K562 (cell line): ENCODE results near the gene HMGXB3. TPM values are rescaled to one million over a fixed set of nuclear protein-coding genes. Genes with fewer than 3 reads are reported as not detected.

Source experiments
- ARID1B ChIP-seq: fragments of 450-650 bp; IDR thresholded peaks from 2 replicates; pipeline ENCODE4 v1.6.1; 2016; ENCODE audit warnings: antibody characterized with exemption, mild to moderate bottlenecking, inconsistent platforms
- EP400 ChIP-seq: fragments of 450-650 bp; IDR thresholded peaks from 2 replicates; pipeline ENCODE4 v1.6.1; 2017; ENCODE audit warnings: antibody characterized with exemption, mild to moderate bottlenecking, moderate library complexity
- FOSL1 ChIP-seq: fragments of 200-800 bp; sonication (Bioruptor generic); conservative IDR thresholded peaks from 2 replicates; pipeline ENCODE4 v1.6.1; 2016; ENCODE audit warnings: missing genetic modification characterization, missing compliant biosample characterization
- GATA2 ChIP-seq: sonication (generic); formaldehyde crosslinking; IDR thresholded peaks from 2 replicates; pipeline ENCODE4 v1.4.0; 2020; ENCODE audit warnings: mild to moderate bottlenecking, missing genetic modification reagents
- GTF2F1 ChIP-seq: IDR thresholded peaks from 2 replicates; pipeline ENCODE4 v1.6.1; 2011; ENCODE audit warnings: low read depth, low read length, improper control_type of control experiment
- HOMEZ ChIP-seq: fragments of 250-450 bp; sonication (Bioruptor Pico); IDR thresholded peaks from 2 replicates; pipeline ENCODE4 v1.4.0; 2020; ENCODE audit warnings: mild to moderate bottlenecking, moderate library complexity
- ILF3 ChIP-seq: fragments of 450-650 bp; IDR thresholded peaks from 2 replicates; pipeline ENCODE4 v1.6.1; 2018; ENCODE audit warnings: antibody characterized with exemption, mild to moderate bottlenecking, moderate library complexity, borderline replicate concordance
- MAX ChIP-seq: sonication (generic); formaldehyde crosslinking; IDR thresholded peaks from 2 replicates; pipeline ENCODE4 v1.9.0; 2022; ENCODE audit warnings: mild to moderate bottlenecking, missing genetic modification reagents
- PML ChIP-seq: IDR thresholded peaks from 2 replicates; pipeline ENCODE4 v1.6.1; 2012; ENCODE audit warnings: low read length, inconsistent platforms
- TRIM24 ChIP-seq, 2 experiments: fragments of 450-650 bp; IDR thresholded peaks; 2 replicates each; pipeline ENCODE4 v1.6.1; 2016
- ZNF561 ChIP-seq: fragments of 450-650 bp; formaldehyde crosslinking; conservative IDR thresholded peaks from 2 replicates; pipeline ENCODE4 v1.4.0; 2020; ENCODE audit warnings: mild to moderate bottlenecking, moderate library complexity
- ZNF592 ChIP-seq: fragments of 450-650 bp; IDR thresholded peaks from 2 replicates; pipeline ENCODE4 v1.6.1; 2017; ENCODE audit warnings: antibody characterized with exemption, mild to moderate bottlenecking
- polyA plus RNA-seq, 8 experiments: library from polyadenylated mRNA; depleted of rRNA in 4 of 8; stranded (reverse) in 5 of 8; unstranded in 3 of 8; fragments of >200 nt; fragmentation: Nextera tagmentation in 2 of 8; fragmentation: Illumina TruSeq in 1 of 8; extraction: Ambion mirVana in 2 of 8; extraction: Trizol in 1 of 8; gene quantifications; 2 replicates each; pipeline versions ENCODE4 v1.2.1 to v1.2.3, GENCODE V29; 2011 to 2014; ENCODE audit warnings: inconsistent platforms in 1 of 8, missing spikeins in 1 of 8
- total RNA-seq, 7 experiments: library from RNA; depleted of rRNA in 6 of 7; stranded (reverse); fragments of >200 nt in 6 of 7; fragmentation: Illumina TruSeq in 2 of 7; extraction: Trizol in 2 of 7; gene quantifications; 2 replicates each; pipeline versions ENCODE4 v1.2.1 to v1.2.3, GENCODE V29; 2011 to 2021; ENCODE audit warnings: low replicate concordance in 1 of 7
- TF ChIP-seq, protein P1 (sequence below): fragments of 450-650 bp; formaldehyde crosslinking; IDR thresholded peaks from 2 replicates; pipeline ENCODE4 v1.4.0; 2022; ENCODE audit warnings: missing genetic modification characterization
- TF ChIP-seq, protein P2 (sequence below), 3 experiments: fragments of 200-800 bp in 1 of 3; sonication (Bioruptor generic) in 1 of 3; sonication (generic) in 1 of 3; formaldehyde crosslinking in 1 of 3; IDR thresholded peaks; 2 replicates each; pipeline versions ENCODE4 v1.6.1 to v1.8.0; 2016 to 2022; ENCODE audit warnings: mild to moderate bottlenecking in 2 of 3, missing compliant biosample characterization in 2 of 3, missing genetic modification characterization in 2 of 3, missing genetic modification reagents in 1 of 3
- TF ChIP-seq, protein P3 (sequence below): fragments of 450-650 bp; IDR thresholded peaks from 2 replicates; pipeline ENCODE4 v1.7.1; 2018; ENCODE audit warnings: mild to moderate bottlenecking, low read depth; ENCODE audit not compliant: partially characterized antibody

Gene HMGXB3
- total and polyA plus RNA-seq, 9 of the 15 experiments (the other 6 are each of a cell fraction or from before 2014, with no cell fraction given), result 1.8 to 44.1 (median 32.2) TPM

DNA sequence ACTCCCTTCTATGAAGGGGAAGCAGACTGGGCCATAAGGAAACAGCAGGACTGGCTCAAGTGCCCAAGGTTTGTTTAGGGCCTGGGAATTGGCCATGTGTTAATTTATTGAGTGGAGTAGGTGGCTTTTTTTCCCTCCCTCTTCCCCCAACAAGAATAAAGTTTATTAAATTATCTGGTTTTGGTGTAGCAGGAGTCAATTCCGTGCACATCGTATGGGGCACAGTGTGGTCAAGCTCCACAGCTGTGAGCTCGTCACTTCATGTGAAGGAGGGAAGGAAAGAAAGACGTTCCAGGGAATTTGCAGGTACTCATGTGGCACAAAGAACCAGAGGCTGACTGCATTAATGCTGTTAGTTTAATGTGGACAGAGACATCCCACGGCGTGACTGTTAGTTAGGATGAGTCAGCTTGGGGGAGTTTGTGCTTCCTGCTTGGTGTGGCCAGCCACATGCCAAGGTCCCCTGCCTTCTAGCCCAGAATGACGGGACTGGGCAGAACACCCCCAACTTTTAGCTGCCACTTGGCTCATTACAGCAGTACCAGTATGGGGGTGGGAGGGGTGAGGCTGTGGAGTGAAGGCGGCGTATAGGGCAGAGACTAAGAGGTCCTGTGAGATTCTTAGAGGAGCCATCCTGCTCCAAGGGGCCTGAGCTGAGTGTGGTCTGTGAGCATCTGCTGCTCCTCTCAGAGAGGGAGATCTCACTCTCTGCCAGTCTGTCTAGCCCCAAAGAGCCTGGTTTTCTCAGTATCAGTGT lies 52.6 kb downstream of the HMGXB3 start (continued):
- TF ChIP-seq ZNF561 (CRISPR knock-in tag) (no peak), PML (no peak), ILF3 (no peak), TRIM24 (IDR thresholded peaks at IDR 0.05) (no peak), GTF2F1 (no peak), ARID1B (no peak), FOSL1 (tag) (peak; percentile 86), GATA2 (CRISPR knock-in tag) (no peak), HOMEZ (no peak), ZNF592 (peak; percentile 83; the same call in 1 of the 2 replicates), EP400 (no peak), MAX (CRISPR knock-in tag) (peak; percentile 67)
- TF ChIP-seq, protein P1, sequence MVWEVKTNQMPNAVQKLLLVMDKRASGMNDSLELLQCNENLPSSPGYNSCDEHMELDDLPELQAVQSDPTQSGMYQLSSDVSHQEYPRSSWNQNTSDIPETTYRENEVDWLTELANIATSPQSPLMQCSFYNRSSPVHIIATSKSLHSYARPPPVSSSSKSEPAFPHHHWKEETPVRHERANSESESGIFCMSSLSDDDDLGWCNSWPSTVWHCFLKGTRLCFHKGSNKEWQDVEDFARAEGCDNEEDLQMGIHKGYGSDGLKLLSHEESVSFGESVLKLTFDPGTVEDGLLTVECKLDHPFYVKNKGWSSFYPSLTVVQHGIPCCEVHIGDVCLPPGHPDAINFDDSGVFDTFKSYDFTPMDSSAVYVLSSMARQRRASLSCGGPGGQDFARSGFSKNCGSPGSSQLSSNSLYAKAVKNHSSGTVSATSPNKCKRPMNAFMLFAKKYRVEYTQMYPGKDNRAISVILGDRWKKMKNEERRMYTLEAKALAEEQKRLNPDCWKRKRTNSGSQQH (CRISPR knock-in tag), result peak; percentile 11; the same call in 1 of the 2 replicates
- TF ChIP-seq, protein P2, sequence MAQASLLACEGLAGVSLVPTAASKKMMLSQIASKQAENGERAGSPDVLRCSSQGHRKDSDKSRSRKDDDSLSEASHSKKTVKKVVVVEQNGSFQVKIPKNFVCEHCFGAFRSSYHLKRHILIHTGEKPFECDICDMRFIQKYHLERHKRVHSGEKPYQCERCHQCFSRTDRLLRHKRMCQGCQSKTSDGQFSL (CRISPR knock-in tag; IDR thresholded peaks at IDR 0.05), result peak; percentile 37; the same call in 1 of the 2 replicates
- TF ChIP-seq, protein P2 (tag; IDR thresholded peaks at IDR 0.05), result no peak
- TF ChIP-seq, protein P3, sequence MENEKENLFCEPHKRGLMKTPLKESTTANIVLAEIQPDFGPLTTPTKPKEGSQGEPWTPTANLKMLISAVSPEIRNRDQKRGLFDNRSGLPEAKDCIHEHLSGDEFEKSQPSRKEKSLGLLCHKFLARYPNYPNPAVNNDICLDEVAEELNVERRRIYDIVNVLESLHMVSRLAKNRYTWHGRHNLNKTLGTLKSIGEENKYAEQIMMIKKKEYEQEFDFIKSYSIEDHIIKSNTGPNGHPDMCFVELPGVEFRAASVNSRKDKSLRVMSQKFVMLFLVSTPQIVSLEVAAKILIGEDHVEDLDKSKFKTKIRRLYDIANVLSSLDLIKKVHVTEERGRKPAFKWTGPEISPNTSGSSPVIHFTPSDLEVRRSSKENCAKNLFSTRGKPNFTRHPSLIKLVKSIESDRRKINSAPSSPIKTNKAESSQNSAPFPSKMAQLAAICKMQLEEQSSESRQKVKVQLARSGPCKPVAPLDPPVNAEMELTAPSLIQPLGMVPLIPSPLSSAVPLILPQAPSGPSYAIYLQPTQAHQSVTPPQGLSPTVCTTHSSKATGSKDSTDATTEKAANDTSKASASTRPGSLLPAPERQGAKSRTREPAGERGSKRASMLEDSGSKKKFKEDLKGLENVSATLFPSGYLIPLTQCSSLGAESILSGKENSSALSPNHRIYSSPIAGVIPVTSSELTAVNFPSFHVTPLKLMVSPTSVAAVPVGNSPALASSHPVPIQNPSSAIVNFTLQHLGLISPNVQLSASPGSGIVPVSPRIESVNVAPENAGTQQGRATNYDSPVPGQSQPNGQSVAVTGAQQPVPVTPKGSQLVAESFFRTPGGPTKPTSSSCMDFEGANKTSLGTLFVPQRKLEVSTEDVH, result no peak
